ENCODE measurements around the gene CHRNA4.

Gene CHRNA4

GRCh38 chr20:63317601-63318291, 43.4 kb downstream of the CHRNA4 start:
- no peaks in the 10 kb centered on the region for H3K4me1 Mint-ChIP-seq (ENCODE audit: low read depth)
- peaks cover 4% of the 10 kb centered on the region for H3K27me3 Mint-ChIP-seq
- no peak overlapping the region for H3K4me3 Mint-ChIP-seq
- H3K9me3 Mint-ChIP-seq: no peaks in the 10 kb centered on the region
- no peaks in the 10 kb centered on the region for H3K36me3 Mint-ChIP-seq (ENCODE audit: low read depth)
- no peak overlapping the region for H3K27ac Mint-ChIP-seq
- intact Hi-C loops (cut with micrococcal nuclease): no loop called here

GRCh38 chr20:63317061-63317460, 44.1 kb downstream of the CHRNA4 start:
- H3K27ac Mint-ChIP-seq: no peak overlapping the region
- H3K4me1 Mint-ChIP-seq (ENCODE audit: low read depth): no peaks in the 10 kb centered on the region
- no peaks in the 10 kb centered on the region for H3K27me3 Mint-ChIP-seq
- H3K9me3 Mint-ChIP-seq: no peaks in the 10 kb centered on the region
- intact Hi-C loops (cut with micrococcal nuclease): no loop called here
- no peaks in the 10 kb centered on the region for H3K36me3 Mint-ChIP-seq (ENCODE audit: low read depth)
- H3K4me3 Mint-ChIP-seq: no peak overlapping the region

- H3K27ac Mint-ChIP-seq: no peak overlapping the region
- H3K9me3 Mint-ChIP-seq: no peaks in the 10 kb centered on the region
- intact Hi-C loops (cut with micrococcal nuclease): no loop called here
- no peaks in the 10 kb centered on the region for H3K27me3 Mint-ChIP-seq
- no peaks in the 10 kb centered on the region for H3K4me1 Mint-ChIP-seq (ENCODE audit: low read depth)
- no peak overlapping the region for H3K4me3 Mint-ChIP-seq
- H3K36me3 Mint-ChIP-seq (ENCODE audit: low read depth): no peaks in the 10 kb centered on the region
Observed at GRCh38 chr20:63316502-63316921, 44.6 kb downstream of the CHRNA4 start.

- intact Hi-C loops (cut with micrococcal nuclease): no loop called here
- H3K9me3 Mint-ChIP-seq: no peaks in the 10 kb centered on the region
- no peaks in the 10 kb centered on the region for H3K27me3 Mint-ChIP-seq
- H3K27ac Mint-ChIP-seq: no peak overlapping the region
- no peaks in the 10 kb centered on the region for H3K4me1 Mint-ChIP-seq (ENCODE audit: low read depth)
- no peak overlapping the region for H3K4me3 Mint-ChIP-seq
- H3K36me3 Mint-ChIP-seq (ENCODE audit: low read depth): no peaks in the 10 kb centered on the region
Observed at GRCh38 chr20:63315731-63316491, 45.2 kb downstream of the CHRNA4 start.

GRCh38 chr20:63315240-63315689, 45.9 kb downstream of the CHRNA4 start:
- H3K36me3 Mint-ChIP-seq (ENCODE audit: low read depth): no peaks in the 10 kb centered on the region
- H3K4me3 Mint-ChIP-seq: no peak overlapping the region
- intact Hi-C loops (cut with micrococcal nuclease): no loop called here
- H3K9me3 Mint-ChIP-seq: no peaks in the 10 kb centered on the region
- no peak overlapping the region for H3K27ac Mint-ChIP-seq
- no peaks in the 10 kb centered on the region for H3K27me3 Mint-ChIP-seq
- no peaks in the 10 kb centered on the region for H3K4me1 Mint-ChIP-seq (ENCODE audit: low read depth)

GRCh38 chr20:63314566-63315239, 46.4 kb downstream of the CHRNA4 start:
- Mint-ChIP-seq H3K9me3 (no peaks in the 10 kb centered on the region), H3K27me3 (peaks cover 2% of the 10 kb centered on the region), H3K36me3 (ENCODE audit: low read depth) (no peaks in the 10 kb centered on the region), H3K4me3 (no peak overlapping the region), H3K27ac (no peak overlapping the region), H3K4me1 (ENCODE audit: low read depth) (no peaks in the 10 kb centered on the region)
- intact Hi-C loops (cut with micrococcal nuclease): no loop called here

- no peaks in the 10 kb centered on the region for H3K9me3 Mint-ChIP-seq
- H3K27ac Mint-ChIP-seq: no peak overlapping the region
- no peak overlapping the region for H3K4me3 Mint-ChIP-seq
- intact Hi-C loops (cut with micrococcal nuclease): no loop called here
- no peaks in the 10 kb centered on the region for H3K36me3 Mint-ChIP-seq (ENCODE audit: low read depth)
- H3K27me3 Mint-ChIP-seq: peaks cover 4% of the 10 kb centered on the region
- no peaks in the 10 kb centered on the region for H3K4me1 Mint-ChIP-seq (ENCODE audit: low read depth)
Observed at GRCh38 chr20:63314015-63314471, 47.1 kb downstream of the CHRNA4 start.

- H3K4me1 Mint-ChIP-seq (ENCODE audit: low read depth): no peaks in the 10 kb centered on the region
- intact Hi-C loops (cut with micrococcal nuclease): no loop called here
- H3K9me3 Mint-ChIP-seq: no peaks in the 10 kb centered on the region
- H3K36me3 Mint-ChIP-seq (ENCODE audit: low read depth): no peaks in the 10 kb centered on the region
- no peak overlapping the region for H3K4me3 Mint-ChIP-seq
- no peak overlapping the region for H3K27ac Mint-ChIP-seq
- peaks cover 4% of the 10 kb centered on the region for H3K27me3 Mint-ChIP-seq
Observed at GRCh38 chr20:63313349-63314014, 47.7 kb downstream of the CHRNA4 start.

- no peaks in the 10 kb centered on the region for H3K36me3 Mint-ChIP-seq (ENCODE audit: low read depth)
- intact Hi-C loops (cut with micrococcal nuclease): no loop called here
- no peak overlapping the region for H3K4me3 Mint-ChIP-seq
- peaks cover 4% of the 10 kb centered on the region for H3K27me3 Mint-ChIP-seq
- H3K27ac Mint-ChIP-seq: no peak overlapping the region
- H3K9me3 Mint-ChIP-seq: no peaks in the 10 kb centered on the region
- H3K4me1 Mint-ChIP-seq (ENCODE audit: low read depth): no peaks in the 10 kb centered on the region
Observed at GRCh38 chr20:63312690-63313348, 48.3 kb downstream of the CHRNA4 start.

GRCh38 chr20:63312273-63312672, 48.9 kb downstream of the CHRNA4 start:
- intact Hi-C loops (cut with micrococcal nuclease): no loop called here
- Mint-ChIP-seq H3K27ac (no peak overlapping the region), H3K36me3 (ENCODE audit: low read depth) (no peaks in the 10 kb centered on the region), H3K4me1 (ENCODE audit: low read depth) (no peaks in the 10 kb centered on the region), H3K4me3 (no peak overlapping the region), H3K9me3 (no peaks in the 10 kb centered on the region), H3K27me3 (peaks cover 4% of the 10 kb centered on the region)

GRCh38 chr20:63311833-63312243, 49.3 kb downstream of the CHRNA4 start:
- H3K4me3 Mint-ChIP-seq: no peak overlapping the region
- no peak overlapping the region for H3K27ac Mint-ChIP-seq
- H3K9me3 Mint-ChIP-seq: no peaks in the 10 kb centered on the region
- no peaks in the 10 kb centered on the region for H3K4me1 Mint-ChIP-seq (ENCODE audit: low read depth)
- no peaks in the 10 kb centered on the region for H3K36me3 Mint-ChIP-seq (ENCODE audit: low read depth)
- intact Hi-C loops (cut with micrococcal nuclease): no loop called here
- peaks cover 4% of the 10 kb centered on the region for H3K27me3 Mint-ChIP-seq

- peaks cover 4% of the 10 kb centered on the region for H3K27me3 Mint-ChIP-seq
- no peak overlapping the region for H3K27ac Mint-ChIP-seq
- H3K36me3 Mint-ChIP-seq (ENCODE audit: low read depth): no peaks in the 10 kb centered on the region
- H3K4me1 Mint-ChIP-seq (ENCODE audit: low read depth): no peaks in the 10 kb centered on the region
- intact Hi-C loops (cut with micrococcal nuclease): no loop called here
- no peak overlapping the region for H3K4me3 Mint-ChIP-seq
- no peaks in the 10 kb centered on the region for H3K9me3 Mint-ChIP-seq
Observed at GRCh38 chr20:63311186-63311832, 49.8 kb downstream of the CHRNA4 start.

Measured in dendritic cell treated with granulocyte-macrophage colony-stimulating factor and Interleukin-4, amounts not matched to agents 40 ng/mL and 50 ng/mL, for 4 days (primary cell).